22Rv1 (cell line): ENCODE measurements around the gene TMEM130.

Experiments
- ZFX ChIP-seq: fragments of 450-650 bp; IDR thresholded peaks from 2 replicates; pipeline ENCODE4 v1.6.1; 2017; ENCODE audit warnings: antibody characterized with exemption, borderline replicate concordance
- TF ChIP-seq, protein P1 (sequence below): fragments of 450-650 bp; IDR thresholded peaks from 2 replicates; pipeline ENCODE4 v1.5.1; 2017; ENCODE audit warnings: mild to moderate bottlenecking

DNA sequence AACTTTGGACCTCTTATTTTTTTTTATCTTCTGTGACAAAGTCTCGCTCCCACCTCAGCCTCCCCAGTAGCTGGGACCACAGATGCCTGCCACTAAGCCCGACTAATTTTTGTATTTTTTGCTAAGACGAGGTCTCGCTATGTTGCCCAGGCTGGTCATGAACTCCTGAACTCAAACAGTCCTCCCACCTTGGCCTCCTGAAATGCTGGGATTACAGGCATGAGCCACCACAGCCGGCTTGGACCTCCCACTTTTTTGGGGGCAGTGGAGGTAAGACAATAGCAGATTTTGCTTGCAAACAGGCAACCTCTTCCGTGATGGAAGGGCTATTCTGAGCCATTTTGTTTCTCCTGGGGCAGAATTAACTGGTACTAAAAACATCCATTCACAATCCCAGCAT lies 7.3 kb upstream of the TMEM130 start:
- TF ChIP-seq, protein P1, sequence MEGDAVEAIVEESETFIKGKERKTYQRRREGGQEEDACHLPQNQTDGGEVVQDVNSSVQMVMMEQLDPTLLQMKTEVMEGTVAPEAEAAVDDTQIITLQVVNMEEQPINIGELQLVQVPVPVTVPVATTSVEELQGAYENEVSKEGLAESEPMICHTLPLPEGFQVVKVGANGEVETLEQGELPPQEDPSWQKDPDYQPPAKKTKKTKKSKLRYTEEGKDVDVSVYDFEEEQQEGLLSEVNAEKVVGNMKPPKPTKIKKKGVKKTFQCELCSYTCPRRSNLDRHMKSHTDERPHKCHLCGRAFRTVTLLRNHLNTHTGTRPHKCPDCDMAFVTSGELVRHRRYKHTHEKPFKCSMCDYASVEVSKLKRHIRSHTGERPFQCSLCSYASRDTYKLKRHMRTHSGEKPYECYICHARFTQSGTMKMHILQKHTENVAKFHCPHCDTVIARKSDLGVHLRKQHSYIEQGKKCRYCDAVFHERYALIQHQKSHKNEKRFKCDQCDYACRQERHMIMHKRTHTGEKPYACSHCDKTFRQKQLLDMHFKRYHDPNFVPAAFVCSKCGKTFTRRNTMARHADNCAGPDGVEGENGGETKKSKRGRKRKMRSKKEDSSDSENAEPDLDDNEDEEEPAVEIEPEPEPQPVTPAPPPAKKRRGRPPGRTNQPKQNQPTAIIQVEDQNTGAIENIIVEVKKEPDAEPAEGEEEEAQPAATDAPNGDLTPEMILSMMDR, result no peak
- no peak for TF ChIP-seq ZFX
